GM21528 (cell line): ENCODE measurements around the gene MAD2L1.
"Not testable (repeated sequence)": the region's sequence is repeated elsewhere in the genome, so short reads cannot be mapped to it uniquely, and the experiment has no call there.

Experiments
- ATAC-seq: cut with Tn5 transposase; IDR thresholded peaks from one replicate; pipeline ENCODE4 v1.9.1; 2021; ENCODE audit warnings: mild to moderate bottlenecking, moderate library complexity; ENCODE audit not compliant: unreplicated experiment, low FRiP score

The MAD2L1 gene

DNA sequence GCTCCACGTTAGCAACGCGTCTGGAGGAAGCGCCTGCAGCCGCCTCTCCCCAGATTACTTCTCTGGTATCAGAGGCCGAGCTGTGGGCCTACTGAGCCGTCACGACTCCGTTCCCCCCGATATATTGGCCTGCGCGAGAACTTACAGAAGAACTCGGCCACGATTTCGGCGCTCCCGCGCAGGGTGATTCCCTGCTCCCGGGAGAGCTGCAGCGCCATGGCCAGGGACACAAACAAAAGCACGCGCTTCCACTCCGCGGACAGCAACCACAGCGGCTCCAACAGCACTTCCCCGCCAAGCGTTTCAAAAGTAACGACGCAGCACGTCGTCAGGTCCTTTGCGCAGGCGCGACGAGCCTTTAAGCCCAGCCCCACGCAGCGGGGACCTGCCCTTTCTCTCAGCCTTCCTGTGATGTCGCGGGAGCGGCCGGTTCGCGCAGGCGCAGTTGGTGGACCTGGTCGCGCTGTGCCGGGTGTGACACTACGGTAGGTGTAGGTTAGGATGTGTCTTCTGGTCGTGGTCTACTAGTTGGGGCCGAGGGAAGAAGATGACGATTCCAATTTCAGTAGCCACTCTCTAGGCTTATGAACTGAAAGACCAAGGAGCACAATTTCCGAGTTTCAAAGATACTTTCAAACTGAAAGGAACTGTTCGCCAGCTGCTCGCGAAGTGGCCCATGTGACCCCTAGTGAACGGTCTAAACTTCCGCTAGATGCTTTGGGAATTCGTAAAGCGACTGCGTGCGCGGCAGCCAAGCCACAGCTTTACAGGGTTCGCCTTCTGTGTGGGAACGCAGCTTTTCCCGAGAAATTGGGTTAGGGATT lies at the start of gene MAD2L1:
TSS of gene MAD2L1 (minus strand) at position 332 of the 824 bp plus-strand sequence. CDS start at position 218, 114 bp downstream.
- ATAC-seq = peak; percentile 94

- ATAC-seq = no peak
Observed at GRCh38 chr4:120111745-120112144, 45.1 kb upstream of the MAD2L1 start.

DNA sequence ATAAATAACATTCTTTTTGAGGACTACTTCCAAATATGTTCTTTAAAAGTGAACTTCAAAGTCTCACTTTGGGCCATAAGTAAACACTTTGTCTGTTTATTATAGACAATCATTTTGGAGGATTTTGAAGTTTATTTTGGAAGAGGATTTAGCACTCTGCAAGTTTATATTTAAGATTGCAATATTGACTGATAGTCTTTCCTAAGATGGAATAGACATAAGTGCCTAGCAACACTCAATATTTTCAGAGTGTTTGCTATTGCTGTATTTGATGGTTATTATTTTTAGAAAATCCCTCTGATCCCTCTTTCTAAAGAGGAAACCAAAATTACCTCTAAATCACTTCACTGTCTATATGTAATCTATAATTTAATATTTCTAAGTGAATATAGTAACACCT lies 42.8 kb upstream of the MAD2L1 start:
- no peak for ATAC-seq

GRCh38 chr4:120105472-120105871 lies 38.8 kb upstream of the MAD2L1 start:
- ATAC-seq = peak; percentile 98

DNA sequence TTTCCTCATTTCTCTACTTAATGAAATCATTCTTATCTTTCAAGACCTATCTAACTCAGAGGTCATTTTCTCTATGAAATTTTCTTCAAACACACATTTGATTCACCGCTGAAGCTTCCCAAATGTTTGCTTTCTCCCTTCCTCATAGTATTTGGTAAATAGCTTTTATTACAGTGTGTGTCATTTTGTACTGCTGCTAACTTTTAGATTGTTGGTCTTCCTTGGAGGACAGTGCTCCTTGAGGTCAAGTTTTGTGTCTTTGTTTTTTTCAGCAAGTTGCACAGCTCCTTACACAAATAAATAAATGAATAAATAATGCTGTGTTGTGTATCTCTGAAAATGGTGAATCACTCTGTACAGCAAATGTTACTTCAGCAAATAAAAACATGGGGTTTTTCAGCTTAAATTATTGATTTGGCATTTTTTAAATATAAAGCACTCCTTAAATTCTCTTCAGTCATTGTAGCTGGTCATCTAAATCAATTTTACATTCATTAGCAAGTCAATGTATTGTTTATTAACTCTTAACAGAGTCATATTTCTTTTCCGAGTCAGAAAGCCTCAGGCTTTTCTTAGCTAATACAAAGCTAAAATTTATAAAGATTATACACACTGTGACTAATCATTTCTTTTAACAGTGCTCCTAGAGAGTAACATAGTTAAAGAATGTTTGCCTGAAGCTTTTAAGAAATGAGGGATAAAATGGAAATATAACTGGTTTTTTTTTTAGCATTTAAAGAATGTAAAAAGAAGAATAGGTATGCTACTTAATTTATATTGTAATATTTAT lies 30.1 kb upstream of the MAD2L1 start:
- no peak for ATAC-seq

GRCh38 chr4:120088507-120088906 lies 21.9 kb upstream of the MAD2L1 start:
- no peak for ATAC-seq

DNA sequence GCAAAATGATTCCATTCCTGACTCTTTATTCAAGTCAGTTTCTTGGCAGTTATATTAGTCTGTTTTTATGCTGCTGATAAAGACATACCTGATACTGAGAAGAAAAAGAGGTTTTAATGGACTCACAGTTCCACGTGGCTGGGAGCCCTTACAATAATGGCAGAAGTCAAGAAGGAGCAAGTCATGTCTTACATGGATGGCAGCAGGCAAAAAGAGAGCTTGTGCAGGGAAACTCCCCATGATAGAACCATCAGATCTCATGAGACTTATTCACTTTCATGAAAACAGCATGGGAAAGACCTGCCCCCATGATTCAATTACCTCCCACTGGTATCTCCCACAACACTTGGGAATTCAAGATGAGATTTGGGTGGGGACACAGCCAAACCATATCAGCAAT lies 21.4 kb upstream of the MAD2L1 start:
- ATAC-seq = not testable (repeated sequence)

DNA sequence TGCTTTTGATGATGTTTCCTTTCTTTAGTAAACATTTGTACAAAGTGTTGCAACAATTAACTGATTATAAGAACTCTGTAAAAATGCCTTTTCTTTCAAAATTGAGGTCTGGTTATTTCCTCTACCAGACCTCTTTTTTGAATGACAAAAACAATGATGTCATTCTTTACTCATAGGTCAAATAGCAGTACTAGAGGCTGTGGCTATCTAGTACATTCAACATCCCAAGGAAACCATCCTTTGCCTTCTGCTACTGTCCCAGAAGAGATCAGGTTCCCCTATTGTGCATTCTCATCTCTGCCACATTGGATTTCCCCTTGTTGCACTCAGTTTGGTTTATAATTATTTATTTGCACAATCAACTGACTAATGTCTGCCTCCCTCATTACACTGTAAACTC lies 19.1 kb upstream of the MAD2L1 start:
- ATAC-seq = no peak

DNA sequence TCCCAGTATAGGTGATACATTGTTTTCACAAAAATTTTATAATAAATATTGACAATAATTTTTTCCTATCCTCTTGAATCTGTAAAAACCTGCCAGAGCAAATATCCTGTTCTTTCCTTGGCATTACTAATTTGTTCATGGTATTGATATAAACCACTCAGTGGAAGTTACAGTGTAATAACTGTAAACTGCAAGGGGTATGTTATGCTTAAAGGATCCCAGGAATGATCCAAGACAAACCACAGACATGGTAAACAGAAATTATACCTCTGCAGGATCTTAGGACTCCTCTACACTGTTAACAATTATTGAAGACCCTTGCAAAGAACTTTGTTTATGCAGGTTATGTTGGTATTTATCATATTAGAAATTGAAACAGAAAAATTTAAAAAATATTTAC lies 17.7 kb upstream of the MAD2L1 start:
- ATAC-seq = no peak

DNA sequence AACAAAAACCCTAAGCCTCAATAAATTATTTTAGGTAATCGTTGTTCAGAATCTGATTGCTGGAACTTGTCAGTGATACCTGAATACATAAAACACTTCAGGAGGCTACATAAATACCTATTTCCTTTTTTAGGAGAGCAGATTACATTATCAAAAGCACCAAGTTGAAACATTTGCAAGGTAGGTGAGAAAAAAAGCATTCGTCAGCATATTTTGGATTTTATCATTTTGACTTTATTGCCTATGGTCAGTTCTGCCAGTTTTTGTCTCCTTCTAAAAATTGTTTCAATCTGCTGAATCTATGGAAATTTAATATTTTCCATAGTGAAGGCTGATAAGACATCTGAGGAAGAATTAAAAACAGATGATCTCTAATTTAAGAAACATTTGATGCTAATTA lies 16.5 kb upstream of the MAD2L1 start:
- ATAC-seq = no peak

DNA sequence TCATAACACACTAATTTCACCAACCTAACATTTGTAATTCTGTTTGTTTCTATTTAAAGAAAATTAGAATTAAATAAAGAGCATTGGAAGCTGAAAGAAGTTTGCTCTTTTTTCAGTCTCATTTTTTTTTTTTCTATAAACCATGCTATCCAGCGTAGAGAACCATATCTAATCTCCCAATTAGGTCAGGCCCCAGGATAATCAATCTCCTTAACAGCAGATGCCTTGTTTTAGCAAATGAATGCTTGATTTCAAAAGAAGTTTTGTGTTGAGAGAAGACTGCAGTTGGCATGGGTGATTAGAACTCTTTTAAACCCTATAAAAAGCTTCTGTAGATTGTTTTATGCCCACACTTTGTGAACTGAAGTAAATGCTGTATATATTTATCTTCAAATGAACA lies 15.6 kb upstream of the MAD2L1 start:
- no peak for ATAC-seq

- ATAC-seq = no peak
Observed at GRCh38 chr4:120081726-120082125, 15.1 kb upstream of the MAD2L1 start.

GRCh38 chr4:120080533-120080932 lies 13.9 kb upstream of the MAD2L1 start:
- no peak for ATAC-seq

DNA sequence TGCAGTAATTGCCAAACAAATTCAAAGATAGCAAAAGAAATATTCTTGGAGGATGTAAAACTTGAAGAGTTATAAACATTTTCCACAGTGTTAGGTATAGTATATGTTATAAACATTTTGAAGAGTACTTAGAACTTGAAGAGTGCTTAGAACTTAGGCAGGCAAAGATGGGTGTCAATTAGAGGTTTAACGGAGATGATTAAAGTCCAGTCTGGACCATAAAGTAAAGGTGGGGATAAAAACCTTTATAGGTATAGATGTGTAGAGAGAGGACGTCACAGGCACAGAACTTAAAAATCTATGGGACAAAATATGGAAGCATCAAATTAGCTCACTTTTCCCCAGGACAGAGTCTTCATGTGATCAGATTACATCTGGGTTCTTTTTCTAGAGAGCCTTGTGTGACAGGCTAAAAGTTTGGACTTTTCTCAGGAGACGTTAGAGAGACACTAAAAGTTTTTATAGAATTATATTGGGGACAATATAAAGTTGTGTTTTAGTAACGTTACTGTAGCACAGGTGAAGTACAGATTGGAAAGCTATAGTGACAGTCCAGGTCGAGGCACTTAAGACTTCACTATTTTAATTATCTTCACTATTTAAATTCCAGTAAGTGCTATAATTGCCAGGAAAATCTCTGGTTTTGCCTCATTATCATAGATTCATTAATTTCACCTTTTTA lies 13.3 kb upstream of the MAD2L1 start:
- no peak for ATAC-seq

- no peak for ATAC-seq
Observed at GRCh38 chr4:120078216-120078615, 11.6 kb upstream of the MAD2L1 start.

DNA sequence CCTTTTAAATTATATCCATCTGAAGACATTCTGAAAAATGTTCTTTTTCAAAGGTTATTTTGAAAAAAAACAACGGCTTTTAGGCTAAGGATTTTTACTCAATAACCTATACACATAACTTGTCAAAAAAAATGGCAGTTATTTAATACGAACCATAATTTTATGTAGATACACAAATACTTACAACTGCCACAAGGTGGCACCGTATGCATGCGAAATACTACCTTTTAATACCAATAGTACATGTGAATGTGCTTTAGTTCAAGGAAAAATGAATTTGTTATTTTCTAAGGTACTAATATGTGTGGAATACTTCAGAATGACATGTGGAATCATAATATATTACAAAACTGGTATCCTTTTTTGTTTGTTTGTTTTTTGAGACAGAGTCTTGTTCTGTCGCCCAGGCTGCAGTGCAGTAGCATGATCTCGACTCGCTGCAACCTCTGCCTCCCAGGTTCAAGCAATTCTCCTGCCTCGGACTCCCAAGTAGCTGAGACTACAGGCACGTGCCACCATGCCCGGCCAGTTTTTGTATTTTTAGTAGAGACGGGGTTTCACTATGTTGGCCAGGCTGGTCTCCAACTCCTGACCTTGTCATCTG lies 4.6 kb upstream of the MAD2L1 start:
- no peak for ATAC-seq

- no peak for ATAC-seq
Observed at GRCh38 chr4:120070196-120070595, 3.5 kb upstream of the MAD2L1 start.

DNA sequence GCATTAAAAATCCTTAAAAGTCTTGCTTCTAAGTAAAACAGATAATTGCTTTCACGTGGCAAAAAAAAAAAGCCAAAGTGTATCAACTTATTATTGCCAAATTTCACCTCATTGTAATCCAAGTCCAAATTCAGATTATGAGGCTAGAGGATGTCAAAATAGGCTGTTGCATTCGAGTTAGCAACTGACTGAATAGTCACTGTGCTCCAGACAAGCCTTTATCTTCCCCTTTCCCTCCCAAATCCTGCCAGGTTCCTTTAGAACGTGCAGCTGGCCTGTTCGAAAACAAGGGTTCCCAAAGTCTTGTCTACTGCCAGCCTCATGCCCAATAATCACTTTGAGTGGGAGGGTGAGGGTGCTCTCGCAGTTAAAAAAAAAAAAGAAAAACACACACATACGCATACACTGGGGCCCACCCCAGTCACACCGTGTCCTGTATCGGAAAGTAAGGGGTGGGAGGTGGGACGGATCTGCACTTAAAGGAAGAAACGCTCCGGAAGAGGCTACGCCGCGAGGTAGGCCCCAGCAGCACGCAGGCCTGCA lies 603 bp downstream of the MAD2L1 start:
- no peak for ATAC-seq

- ATAC-seq = no peak
Observed at GRCh38 chr4:120064887-120065286, 1.8 kb downstream of the MAD2L1 start.

DNA sequence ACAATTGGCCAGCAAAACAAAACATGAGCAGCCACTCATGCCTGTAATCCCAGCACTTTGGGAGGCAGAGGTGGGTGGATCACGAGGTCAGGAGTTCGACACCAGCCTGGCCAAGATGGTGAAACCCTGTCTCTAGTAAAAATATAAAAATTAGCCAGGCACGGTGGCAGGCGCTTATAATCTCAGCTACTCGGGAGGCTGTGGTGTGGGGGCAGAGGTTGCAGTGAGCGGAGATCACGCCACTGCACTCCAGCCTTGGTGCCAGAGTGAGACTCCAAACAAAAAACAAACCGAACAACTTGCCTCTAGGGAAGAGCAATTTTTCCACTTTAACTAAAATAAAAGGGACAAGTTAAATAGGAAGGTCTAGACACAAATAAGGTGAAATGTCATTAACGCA lies 2.9 kb downstream of the MAD2L1 start:
- not testable (repeated sequence) for ATAC-seq
